ENCODE measurements around the gene LRP1.

The LRP1 gene

DNA sequence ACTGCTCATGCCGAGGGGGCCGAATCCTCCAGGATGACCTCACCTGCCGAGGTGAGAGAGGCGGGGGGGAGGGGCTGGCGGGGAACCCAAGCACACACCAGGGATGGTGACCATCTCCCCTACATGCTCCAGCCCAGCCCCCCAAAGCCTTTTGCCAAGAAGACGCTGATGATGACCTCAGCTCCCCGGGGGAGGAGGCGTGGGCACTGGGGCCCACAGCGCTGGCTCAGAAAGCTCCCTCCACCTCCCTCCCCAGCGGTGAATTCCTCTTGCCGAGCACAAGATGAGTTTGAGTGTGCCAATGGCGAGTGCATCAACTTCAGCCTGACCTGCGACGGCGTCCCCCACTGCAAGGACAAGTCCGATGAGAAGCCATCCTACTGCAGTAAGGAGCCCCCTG lies 64.6 kb downstream of the LRP1 start:
- H3K4me3 ChIP-seq (ENCODE audit: low read depth, low read length), result no peak overlapping the region
- TF ChIP-seq, protein P1, sequence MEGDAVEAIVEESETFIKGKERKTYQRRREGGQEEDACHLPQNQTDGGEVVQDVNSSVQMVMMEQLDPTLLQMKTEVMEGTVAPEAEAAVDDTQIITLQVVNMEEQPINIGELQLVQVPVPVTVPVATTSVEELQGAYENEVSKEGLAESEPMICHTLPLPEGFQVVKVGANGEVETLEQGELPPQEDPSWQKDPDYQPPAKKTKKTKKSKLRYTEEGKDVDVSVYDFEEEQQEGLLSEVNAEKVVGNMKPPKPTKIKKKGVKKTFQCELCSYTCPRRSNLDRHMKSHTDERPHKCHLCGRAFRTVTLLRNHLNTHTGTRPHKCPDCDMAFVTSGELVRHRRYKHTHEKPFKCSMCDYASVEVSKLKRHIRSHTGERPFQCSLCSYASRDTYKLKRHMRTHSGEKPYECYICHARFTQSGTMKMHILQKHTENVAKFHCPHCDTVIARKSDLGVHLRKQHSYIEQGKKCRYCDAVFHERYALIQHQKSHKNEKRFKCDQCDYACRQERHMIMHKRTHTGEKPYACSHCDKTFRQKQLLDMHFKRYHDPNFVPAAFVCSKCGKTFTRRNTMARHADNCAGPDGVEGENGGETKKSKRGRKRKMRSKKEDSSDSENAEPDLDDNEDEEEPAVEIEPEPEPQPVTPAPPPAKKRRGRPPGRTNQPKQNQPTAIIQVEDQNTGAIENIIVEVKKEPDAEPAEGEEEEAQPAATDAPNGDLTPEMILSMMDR (IDR thresholded peaks at IDR 0.05; ENCODE audit: low read depth, low read length), result no peak

DNA sequence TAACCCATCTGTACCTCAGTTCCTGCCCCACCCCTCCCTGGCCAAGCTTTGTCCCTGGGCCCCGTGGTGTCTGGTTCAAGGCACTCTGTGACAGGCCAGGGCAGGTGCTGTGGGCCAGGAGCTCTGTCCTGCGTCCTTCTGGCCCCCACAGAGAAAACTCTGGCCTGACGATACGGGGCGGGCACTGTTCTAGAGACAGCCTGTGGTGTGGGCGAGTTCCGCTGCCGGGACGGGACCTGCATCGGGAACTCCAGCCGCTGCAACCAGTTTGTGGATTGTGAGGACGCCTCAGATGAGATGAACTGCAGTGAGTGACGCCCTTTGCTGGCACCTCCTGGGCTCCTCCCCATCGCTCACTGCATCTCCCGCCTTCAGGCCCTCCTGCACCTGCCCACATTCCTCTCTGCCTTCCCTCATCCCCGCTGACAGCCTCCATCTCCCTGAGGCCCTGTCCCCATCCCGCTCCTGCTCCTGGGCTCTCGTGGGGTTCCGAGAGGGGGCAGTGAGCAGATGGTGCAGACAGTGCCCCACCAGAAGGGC lies 65.5 kb downstream of the LRP1 start:
- no peak overlapping the region for H3K4me3 ChIP-seq (ENCODE audit: low read depth, low read length)
- TF ChIP-seq, protein P1 (IDR thresholded peaks at IDR 0.05; ENCODE audit: low read depth, low read length), result no peak

DNA sequence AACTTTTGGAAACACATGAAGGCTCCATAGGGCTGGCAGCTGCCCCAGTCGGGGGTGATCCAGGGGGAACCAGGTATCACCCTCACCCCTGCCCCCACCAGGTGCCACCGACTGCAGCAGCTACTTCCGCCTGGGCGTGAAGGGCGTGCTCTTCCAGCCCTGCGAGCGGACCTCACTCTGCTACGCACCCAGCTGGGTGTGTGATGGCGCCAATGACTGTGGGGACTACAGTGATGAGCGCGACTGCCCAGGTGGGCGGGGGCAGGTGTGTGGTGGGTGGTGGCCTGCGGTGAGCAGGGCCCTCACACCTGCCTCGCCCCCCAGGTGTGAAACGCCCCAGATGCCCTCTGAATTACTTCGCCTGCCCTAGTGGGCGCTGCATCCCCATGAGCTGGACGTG lies 66.0 kb downstream of the LRP1 start:
- TF ChIP-seq, protein P1 (IDR thresholded peaks at IDR 0.05; ENCODE audit: low read depth, low read length), result no peak

DNA sequence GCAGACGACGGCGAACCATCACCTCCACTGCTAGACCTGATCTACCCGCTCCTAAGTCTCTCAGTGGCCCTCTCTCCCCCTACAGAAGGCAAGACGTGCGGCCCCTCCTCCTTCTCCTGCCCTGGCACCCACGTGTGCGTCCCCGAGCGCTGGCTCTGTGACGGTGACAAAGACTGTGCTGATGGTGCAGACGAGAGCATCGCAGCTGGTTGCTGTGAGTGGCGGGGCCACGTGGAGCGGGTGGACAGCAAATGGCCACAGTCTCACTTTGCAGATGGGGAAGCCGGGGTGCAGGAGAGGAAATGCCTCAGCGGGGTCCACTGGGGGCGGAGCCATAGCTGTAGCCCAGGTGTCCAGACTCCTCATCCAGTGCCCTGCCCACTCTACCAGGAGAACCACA lies 66.9 kb downstream of the LRP1 start:
- TF ChIP-seq, protein P1 (IDR thresholded peaks at IDR 0.05; ENCODE audit: low read depth, low read length), result no peak
- no peak overlapping the region for H3K4me3 ChIP-seq (ENCODE audit: low read depth, low read length)

More for the DNA sequence above, 66.0 kb downstream of the LRP1 start:
- no peak overlapping the region for H3K4me3 ChIP-seq (ENCODE audit: low read depth, low read length)

DNA sequence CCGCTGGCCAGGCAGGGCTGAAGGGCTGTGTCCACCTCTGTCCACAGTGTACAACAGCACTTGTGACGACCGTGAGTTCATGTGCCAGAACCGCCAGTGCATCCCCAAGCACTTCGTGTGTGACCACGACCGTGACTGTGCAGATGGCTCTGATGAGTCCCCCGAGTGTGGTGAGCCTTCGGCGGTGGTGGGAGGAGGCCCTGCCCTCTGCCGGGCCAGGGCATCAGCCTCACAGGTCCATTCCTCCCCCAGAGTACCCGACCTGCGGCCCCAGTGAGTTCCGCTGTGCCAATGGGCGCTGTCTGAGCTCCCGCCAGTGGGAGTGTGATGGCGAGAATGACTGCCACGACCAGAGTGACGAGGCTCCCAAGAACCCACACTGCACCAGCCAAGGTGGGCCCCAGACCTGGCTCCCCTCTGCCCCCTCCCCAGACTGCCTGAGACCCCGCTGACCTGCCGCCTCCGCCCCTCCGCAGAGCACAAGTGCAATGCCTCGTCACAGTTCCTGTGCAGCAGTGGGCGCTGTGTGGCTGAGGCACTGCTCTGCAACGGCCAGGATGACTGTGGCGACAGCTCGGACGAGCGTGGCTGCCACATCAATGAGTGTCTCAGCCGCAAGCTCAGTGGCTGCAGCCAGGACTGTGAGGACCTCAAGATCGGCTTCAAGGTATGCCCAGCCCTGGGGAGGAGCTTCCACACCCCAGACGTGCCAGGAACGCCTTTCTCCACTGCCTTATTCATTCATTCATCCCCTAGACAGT lies 67.5 kb downstream of the LRP1 start:
- TF ChIP-seq, protein P1 (IDR thresholded peaks at IDR 0.05; ENCODE audit: low read depth, low read length), result no peak
- no peak overlapping the region for H3K4me3 ChIP-seq (ENCODE audit: low read depth, low read length)

DNA sequence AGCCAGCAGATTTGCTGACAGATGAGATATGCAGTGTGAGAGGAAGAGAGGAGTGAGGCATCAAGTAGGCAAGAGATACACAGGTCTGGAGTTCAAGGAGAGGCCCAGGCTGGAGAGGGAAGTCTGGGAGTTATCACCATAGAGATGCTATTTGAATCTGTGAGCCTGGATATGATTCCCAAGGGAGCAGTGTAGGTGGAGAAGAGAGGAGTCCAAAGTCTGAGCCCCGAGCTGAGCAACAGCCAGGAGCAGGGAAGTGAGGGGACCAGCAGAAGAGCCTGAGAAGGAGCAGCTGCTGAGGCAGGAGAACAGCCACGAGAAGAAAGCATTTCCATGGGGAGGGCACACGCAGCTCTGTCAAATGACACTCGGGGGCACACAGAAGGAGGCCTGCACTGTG lies 68.2 kb downstream of the LRP1 start:
- TF ChIP-seq, protein P1 (IDR thresholded peaks at IDR 0.05; ENCODE audit: low read depth, low read length), result no peak
- no peak overlapping the region for H3K4me3 ChIP-seq (ENCODE audit: low read depth, low read length)

DNA sequence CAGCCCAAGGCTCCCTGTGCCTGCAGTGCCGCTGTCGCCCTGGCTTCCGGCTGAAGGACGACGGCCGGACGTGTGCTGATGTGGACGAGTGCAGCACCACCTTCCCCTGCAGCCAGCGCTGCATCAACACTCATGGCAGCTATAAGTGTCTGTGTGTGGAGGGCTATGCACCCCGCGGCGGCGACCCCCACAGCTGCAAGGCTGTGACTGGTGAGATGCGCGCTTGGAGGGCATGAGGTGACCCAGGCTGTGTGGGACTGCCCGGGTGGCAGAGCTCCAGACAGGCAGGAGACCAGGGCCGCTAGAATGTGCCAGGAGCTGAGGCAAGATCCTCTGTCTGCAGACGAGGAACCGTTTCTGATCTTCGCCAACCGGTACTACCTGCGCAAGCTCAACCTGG lies 68.7 kb downstream of the LRP1 start:
- no peak overlapping the region for H3K4me3 ChIP-seq (ENCODE audit: low read depth, low read length)
- TF ChIP-seq, protein P1 (IDR thresholded peaks at IDR 0.05; ENCODE audit: low read depth, low read length), result no peak
